CD4-positive, alpha-beta T cell (primary cell): ENCODE measurements around the gene AFP. TPM values are rescaled to one million over a fixed set of nuclear protein-coding genes. Genes with fewer than 3 reads are reported as not detected.

Experiments
- ATAC-seq: fragments of 200-7000 bp; cut with Tn5 transposase; one replicate; pipeline ENCODE4 v1.10.0; 2022; ENCODE audit warnings: mild to moderate bottlenecking; ENCODE audit not compliant: poor library complexity
- CTCF ChIA-PET: fragments of 350-600 bp; sonication (Branson Sonifier 250); formaldehyde crosslinking; loops from one replicate; lab custom pipeline; 2021; ENCODE audit warnings: antibody characterized with exemption, inconsistent platforms; lab: Charles Lee
- POLR2A ChIA-PET: fragments of 350-600 bp; sonication (Branson Sonifier 250); formaldehyde crosslinking; loops from one replicate; lab custom pipeline; 2021; ENCODE audit warnings: antibody characterized with exemption, inconsistent platforms; lab: Charles Lee
- DNase-seq, 14 experiments: peaks; one replicate each; pipeline ENCODE4 v3.0.0-alpha.2; 2013 to 2020; ENCODE audit warnings: mixed read lengths in 2 of 14
- H3K27ac ChIP-seq, 2 donors: one replicate each; pipeline versions ENCODE4 v1.5.1 to v1.7.0; 2013; ENCODE audit warnings: low read length in 2 of 2, low read depth in 1 of 2, mild to moderate bottlenecking in 1 of 2
- H3K27me3 ChIP-seq, 2 experiments: 1 replicate in 1 of 2; 2 replicates in 1 of 2; pipeline versions ENCODE4 v1.6.1 to v1.7.0; 2013; ENCODE audit warnings: low read length in 2 of 2, control low read depth in 1 of 2, mild to moderate bottlenecking in 1 of 2, moderate library complexity in 1 of 2; ENCODE audit not compliant: insufficient read depth in 2 of 2, control insufficient read depth in 1 of 2
- H3K36me3 ChIP-seq: one replicate; pipeline ENCODE4 v1.6.1; 2013; ENCODE audit warnings: low read length, control low read depth; ENCODE audit not compliant: insufficient read depth
- H3K4me1 ChIP-seq: one replicate; pipeline ENCODE4 v1.6.1; 2013; ENCODE audit warnings: low read length, control low read depth; ENCODE audit not compliant: insufficient read depth
- H3K4me3 ChIP-seq: one replicate; pipeline ENCODE4 v1.5.1; 2013; ENCODE audit warnings: mild to moderate bottlenecking, low read length, moderate library complexity
- H3K9me3 ChIP-seq, 2 experiments: 1 replicate in 1 of 2; 2 replicates in 1 of 2; pipeline versions ENCODE4 v1.6.1 to v1.7.0; 2013; ENCODE audit warnings: low read length in 2 of 2, mild to moderate bottlenecking in 2 of 2, control low read depth in 1 of 2, moderate library complexity in 1 of 2; ENCODE audit not compliant: control insufficient read depth in 1 of 2, insufficient read depth in 1 of 2
- H3K27ac Mint-ChIP-seq: one replicate; pipeline ENCODE4 v1.8.0; 2020; ENCODE audit warnings: mixed read lengths
- H3K27me3 Mint-ChIP-seq: one replicate; pipeline ENCODE4 v1.8.0; 2021; ENCODE audit warnings: mixed read lengths
- H3K36me3 Mint-ChIP-seq: one replicate; pipeline ENCODE4 v1.8.0; 2021; ENCODE audit warnings: low read depth, mixed read lengths
- H3K4me1 Mint-ChIP-seq: one replicate; pipeline ENCODE4 v1.8.0; 2021; ENCODE audit warnings: low read depth, mixed read lengths
- H3K4me3 Mint-ChIP-seq: one replicate; pipeline ENCODE4 v1.8.0; 2020; ENCODE audit warnings: mild to moderate bottlenecking, mixed read lengths
- H3K9me3 Mint-ChIP-seq: one replicate; pipeline ENCODE4 v1.8.0; 2020; ENCODE audit warnings: mixed read lengths
- CTCF ChIP-seq: fragments of 200-600 bp; IDR thresholded peaks from one replicate; pipeline ENCODE4 v1.8.0; 2022; ENCODE audit warnings: antibody characterized with exemption, mild to moderate bottlenecking
- intact Hi-C, 2 experiments: fragments of 100-400 bp; cut with DNase I in 1 of 2; cut with micrococcal nuclease in 1 of 2; formaldehyde crosslinking; loops; one replicate each; pipeline versions ENCODE4 v1.15.1 to v1.9.0; 2023 to 2025; cut with DNase I, micrococcal nuclease
- total RNA-seq, 174 experiments: library from RNA in 2 of 174; stranded (reverse) in 2 of 174; gene quantifications; one replicate each; pipeline ENCODE4 v1.2.3 and lab custom pipeline; 2021 to 2026

AFP gene
- total RNA-seq, 2 experiments from 2014 or later = not detected

- H3K9me3 Mint-ChIP-seq = no peaks in the 10 kb centered on the region
- no peaks in the 10 kb centered on the region for H3K4me1 ChIP-seq
- no peaks in the 10 kb centered on the region for H3K9me3 ChIP-seq
- CTCF ChIA-PET = no interaction called here
- no peak overlapping the region for H3K27ac Mint-ChIP-seq
- H3K36me3 ChIP-seq = no peaks in the 10 kb centered on the region
- POLR2A ChIA-PET = no interaction called here
- H3K4me3 ChIP-seq = no peak overlapping the region
- DNase-seq (no peak), ATAC-seq (no peak)
- H3K36me3 Mint-ChIP-seq = no peaks in the 10 kb centered on the region
- TF ChIP-seq CTCF = no peak
- H3K4me1 Mint-ChIP-seq = no peaks in the 10 kb centered on the region
- no peaks in the 10 kb centered on the region for H3K27me3 Mint-ChIP-seq
- no peaks in the 10 kb centered on the region for H3K27me3 ChIP-seq
- H3K27ac ChIP-seq = no peak overlapping the region
- intact Hi-C loops = no loop called here
- H3K4me3 Mint-ChIP-seq = no peak overlapping the region
Measured at GRCh38 chr4:73499996-73500765, 64.2 kb downstream of the AFP start.

- no peak for TF ChIP-seq CTCF
Measured at GRCh38 chr4:73501664-73502265, 65.7 kb downstream of the AFP start.

GRCh38 chr4:73505567-73505966, 69.5 kb downstream of the AFP start:
- H3K4me3 ChIP-seq = no peak overlapping the region
- no peak overlapping the region for H3K27ac ChIP-seq
- Mint-ChIP-seq H3K4me3 (no peak overlapping the region), H3K27me3 (no peaks in the 10 kb centered on the region), H3K9me3 (no peaks in the 10 kb centered on the region), H3K27ac (no peak overlapping the region), H3K36me3 (no peaks in the 10 kb centered on the region), H3K4me1 (no peaks in the 10 kb centered on the region)
- no peak for TF ChIP-seq CTCF
- H3K36me3 ChIP-seq = no peaks in the 10 kb centered on the region
- H3K4me1 ChIP-seq = no peaks in the 10 kb centered on the region
- H3K9me3 ChIP-seq = no peaks in the 10 kb centered on the region
- ChIA-PET CTCF (no interaction called here), POLR2A (no interaction called here)
- no peaks in the 10 kb centered on the region for H3K27me3 ChIP-seq
- ATAC-seq (no peak), DNase-seq (no peak)
- intact Hi-C loops = no loop called here

More at GRCh38 chr4:73501664-73502265, 65.7 kb downstream of the AFP start:
- no peak for DNase-seq
- no peak overlapping the region for H3K27ac ChIP-seq
- H3K36me3 Mint-ChIP-seq = no peaks in the 10 kb centered on the region
- intact Hi-C loops = no loop called here
- H3K9me3 ChIP-seq = no peaks in the 10 kb centered on the region
- H3K27me3 ChIP-seq = no peaks in the 10 kb centered on the region
- ATAC-seq = no peak
- H3K4me3 ChIP-seq = no peak overlapping the region
- H3K4me1 Mint-ChIP-seq = no peaks in the 10 kb centered on the region
- no peak overlapping the region for H3K4me3 Mint-ChIP-seq
- no peaks in the 10 kb centered on the region for H3K36me3 ChIP-seq
- no peaks in the 10 kb centered on the region for H3K27me3 Mint-ChIP-seq
- H3K4me1 ChIP-seq = no peaks in the 10 kb centered on the region
- ChIA-PET POLR2A (no interaction called here), CTCF (no interaction called here)
- no peaks in the 10 kb centered on the region for H3K9me3 Mint-ChIP-seq
- no peak overlapping the region for H3K27ac Mint-ChIP-seq

Other genes starting within 250 kb of the AFP start
- 10 to 100 TPM; 31.9 to 34.1 TPM for gene ANKRD17, start 177.4 kb upstream of the AFP start, total RNA-seq
- under 1 TPM; 0.47 to 0.63 TPM for gene ALB, start 31.9 kb upstream of the AFP start, total RNA-seq
- not detected for gene AFM, start 45.5 kb downstream of the AFP start, total RNA-seq
- gene RASSF6, start 184.2 kb downstream of the AFP start, total RNA-seq = under 1 TPM; 0.25 to 0.28 TPM